HepG2 (cell line): ENCODE results near the gene SOBP. TPM values are rescaled to one million over a fixed set of nuclear protein-coding genes. Genes with fewer than 3 reads are reported as not detected.
A peak's percentile ranks its signal among the peaks of the same experiment; 100 is the strongest.

Experiments used
- AHR ChIP-seq: IDR thresholded peaks from 2 replicates; pipeline ENCODE4 v1.6.1; 2018; ENCODE audit warnings: missing genetic modification reagents, missing compliant biosample characterization
- CHCHD3 ChIP-seq: sonication (generic); formaldehyde crosslinking; IDR thresholded peaks from 2 replicates; pipeline ENCODE4 v1.8.0; 2022; ENCODE audit warnings: mild to moderate bottlenecking, missing genetic modification reagents, moderate library complexity
- CTCF ChIP-seq: sonication (generic); formaldehyde crosslinking; IDR thresholded peaks from 2 replicates; pipeline ENCODE4 v1.5.0; 2020; ENCODE audit warnings: mild to moderate bottlenecking, missing genetic modification reagents, moderate library complexity
- ERF ChIP-seq: IDR thresholded peaks from 2 replicates; pipeline ENCODE4 v1.6.1; 2018; ENCODE audit warnings: missing biosample characterization, missing genetic modification reagents
- MIXL1 ChIP-seq: IDR thresholded peaks from 2 replicates; pipeline ENCODE4 v1.6.1; 2016
- NFYB ChIP-seq: sonication (generic); formaldehyde crosslinking; IDR thresholded peaks from 2 replicates; pipeline ENCODE4 v1.4.0; 2020; ENCODE audit warnings: missing genetic modification reagents
- PAWR ChIP-seq: sonication (generic); formaldehyde crosslinking; IDR thresholded peaks from 2 replicates; pipeline ENCODE4 v1.4.0; 2020; ENCODE audit warnings: missing genetic modification reagents, mild to moderate bottlenecking, borderline replicate concordance
- RELA ChIP-seq: sonication (generic); formaldehyde crosslinking; IDR thresholded peaks from 2 replicates; pipeline ENCODE4 v1.4.0; 2020; ENCODE audit warnings: missing genetic modification reagents
- SMC3 ChIP-seq: IDR thresholded peaks from 2 replicates; pipeline ENCODE4 v1.6.1; 2011; ENCODE audit warnings: low read length, improper control_type of control experiment
- SP140L ChIP-seq: sonication (generic); formaldehyde crosslinking; IDR thresholded peaks from 2 replicates; pipeline ENCODE4 v1.4.0; 2020; ENCODE audit warnings: missing genetic modification reagents, borderline replicate concordance
- YEATS2 ChIP-seq: sonication (generic); formaldehyde crosslinking; IDR thresholded peaks from 2 replicates; pipeline ENCODE4 v1.4.0; 2020; ENCODE audit warnings: missing genetic modification reagents, borderline replicate concordance
- YY1 ChIP-seq: IDR thresholded peaks from 2 replicates; pipeline ENCODE4 v1.6.1; 2011; ENCODE audit warnings: low read length, low read depth, moderate library complexity, mild to moderate bottlenecking; ENCODE audit not compliant: insufficient read depth, insufficient replicate concordance
- ZNF101 ChIP-seq: sonication (generic); formaldehyde crosslinking; IDR thresholded peaks from 2 replicates; pipeline ENCODE4 v1.4.0; 2020; ENCODE audit warnings: mild to moderate bottlenecking, low read depth, missing genetic modification reagents, borderline replicate concordance
- ZNF619 ChIP-seq: sonication (generic); formaldehyde crosslinking; IDR thresholded peaks from 2 replicates; pipeline ENCODE4 v1.4.0; 2020; ENCODE audit warnings: mild to moderate bottlenecking, missing genetic modification reagents
- ZNF75D ChIP-seq: sonication (generic); formaldehyde crosslinking; IDR thresholded peaks from 2 replicates; pipeline ENCODE4 v1.8.1; 2023; ENCODE audit warnings: missing genetic modification reagents, mild to moderate bottlenecking, borderline replicate concordance
- ZNF788 ChIP-seq: sonication (generic); formaldehyde crosslinking; IDR thresholded peaks from 2 replicates; pipeline ENCODE4 v1.5.0; 2020; ENCODE audit warnings: mild to moderate bottlenecking, missing genetic modification reagents, borderline replicate concordance
- ZSCAN9 ChIP-seq: IDR thresholded peaks from 2 replicates; pipeline ENCODE4 v1.6.1; 2016; ENCODE audit warnings: borderline replicate concordance
- polyA plus RNA-seq, 8 experiments: library from polyadenylated mRNA; depleted of rRNA in 3 of 8; stranded (reverse) in 7 of 8; unstranded in 1 of 8; fragments of >200 nt; fragmentation: Illumina TruSeq in 4 of 8; extraction: Trizol in 4 of 8; gene quantifications; 2 replicates each; pipeline versions ENCODE4 v1.2.1 to v1.2.3, GENCODE V29; 2011 to 2016; ENCODE audit warnings: low read depth in 4 of 8, missing spikeins in 1 of 8, mixed read lengths in 1 of 8; ENCODE audit not compliant: insufficient read depth in 1 of 8
- total RNA-seq, 5 experiments: library from RNA; depleted of rRNA; stranded (reverse); fragments of >200 nt; fragmentation: Illumina TruSeq; extraction: Trizol; gene quantifications; 2 replicates each; pipeline ENCODE4 v1.2.3, GENCODE V29; 2016; ENCODE audit warnings: low read depth in 1 of 5
- TF ChIP-seq, protein P1 (sequence below), 2 experiments: sonication (generic) in 1 of 2; formaldehyde crosslinking in 1 of 2; IDR thresholded peaks; 2 replicates each; pipeline versions ENCODE4 v1.6.1 to v1.9.0; 2014 to 2022; ENCODE audit warnings: antibody characterized with exemption in 1 of 2, borderline replicate concordance in 1 of 2, inconsistent platforms in 1 of 2, low read depth in 1 of 2, missing genetic modification reagents in 1 of 2

Gene SOBP
- total and polyA plus RNA-seq, 2 of the 13 experiments (the other 11 are each of a cell fraction or from before 2014, with no cell fraction given), result 1.5 to 6.9 TPM

GRCh38 chr6:107674995-107675738, 185.2 kb downstream of the SOBP start (continued):
- TF ChIP-seq, protein P1, sequence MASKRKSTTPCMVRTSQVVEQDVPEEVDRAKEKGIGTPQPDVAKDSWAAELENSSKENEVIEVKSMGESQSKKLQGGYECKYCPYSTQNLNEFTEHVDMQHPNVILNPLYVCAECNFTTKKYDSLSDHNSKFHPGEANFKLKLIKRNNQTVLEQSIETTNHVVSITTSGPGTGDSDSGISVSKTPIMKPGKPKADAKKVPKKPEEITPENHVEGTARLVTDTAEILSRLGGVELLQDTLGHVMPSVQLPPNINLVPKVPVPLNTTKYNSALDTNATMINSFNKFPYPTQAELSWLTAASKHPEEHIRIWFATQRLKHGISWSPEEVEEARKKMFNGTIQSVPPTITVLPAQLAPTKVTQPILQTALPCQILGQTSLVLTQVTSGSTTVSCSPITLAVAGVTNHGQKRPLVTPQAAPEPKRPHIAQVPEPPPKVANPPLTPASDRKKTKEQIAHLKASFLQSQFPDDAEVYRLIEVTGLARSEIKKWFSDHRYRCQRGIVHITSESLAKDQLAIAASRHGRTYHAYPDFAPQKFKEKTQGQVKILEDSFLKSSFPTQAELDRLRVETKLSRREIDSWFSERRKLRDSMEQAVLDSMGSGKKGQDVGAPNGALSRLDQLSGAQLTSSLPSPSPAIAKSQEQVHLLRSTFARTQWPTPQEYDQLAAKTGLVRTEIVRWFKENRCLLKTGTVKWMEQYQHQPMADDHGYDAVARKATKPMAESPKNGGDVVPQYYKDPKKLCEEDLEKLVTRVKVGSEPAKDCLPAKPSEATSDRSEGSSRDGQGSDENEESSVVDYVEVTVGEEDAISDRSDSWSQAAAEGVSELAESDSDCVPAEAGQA (IDR thresholded peaks at IDR 0.05; ENCODE audit: low read depth), result 0 out of 2 replicates have a peak, but pooled peaks have one; percentile 24
- TF ChIP-seq, protein P1 (CRISPR knock-in tag; IDR thresholded peaks at IDR 0.05; ENCODE audit: borderline replicate concordance), result no peak
- TF ChIP-seq YEATS2 (CRISPR knock-in tag) (peak; percentile 43; the same call in 1 of the 2 replicates), YY1 (peak; percentile 25), ZNF101 (CRISPR knock-in tag) (no peak), NFYB (CRISPR knock-in tag) (no peak), MIXL1 (CRISPR knock-in tag) (peak; percentile 68), ZSCAN9 (CRISPR knock-in tag) (0 out of 2 replicates have a peak, but pooled peaks have one; percentile 45), SP140L (CRISPR knock-in tag) (0 out of 2 replicates have a peak, but pooled peaks have one; percentile 54), AHR (no peak), CTCF (CRISPR knock-in tag) (peak; percentile 94), PAWR (CRISPR knock-in tag) (no peak), ZNF75D (CRISPR knock-in tag) (no peak), RELA (CRISPR knock-in tag) (0 out of 2 replicates have a peak, but pooled peaks have one; percentile 20), ZNF619 (peak; percentile 71; the same call in 1 of the 2 replicates), CHCHD3 (CRISPR knock-in tag) (no peak), ERF (CRISPR knock-in tag) (0 out of 2 replicates have a peak, but pooled peaks have one; percentile 20), SMC3 (peak; percentile 62), ZNF788 (CRISPR knock-in tag) (no peak)
